Kidney (tissue), 14 donors: Measurements from ENCODE around the gene NR6A1. TPM values are rescaled to one million over a fixed set of nuclear protein-coding genes. Genes with fewer than 3 reads are reported as not detected.
A peak's percentile ranks its signal among the peaks of the same experiment; 100 is the strongest.

Experiments used
- DNase-seq, 5 donors: peaks; one replicate each; pipeline ENCODE4 v3.0.0-alpha.2; 2013 to 2020
- FAIRE-seq: peaks from 2 replicates; lab custom pipeline; 2012; peaks lifted over from hg19 to GRCh38; lab: Jason Lieb, UNC
- H3K27ac ChIP-seq, 2 donors: one replicate each; pipeline ENCODE4 v1.7.0; 2013; ENCODE audit warnings: low read depth in 2 of 2, low read length in 2 of 2, inconsistent platforms in 1 of 2
- H3K27me3 ChIP-seq: one replicate; pipeline ENCODE4 v1.7.1; 2013; ENCODE audit warnings: low read length, inconsistent platforms; ENCODE audit not compliant: control insufficient read depth, insufficient read depth
- H3K36me3 ChIP-seq, 3 donors: one replicate each; pipeline versions ENCODE4 v1.7.0 to v1.7.1; 2013; ENCODE audit warnings: low read length in 3 of 3, control low read depth in 1 of 3, inconsistent platforms in 1 of 3; ENCODE audit not compliant: insufficient read depth in 3 of 3, control insufficient read depth in 2 of 3
- H3K4me1 ChIP-seq, 3 donors: one replicate each; pipeline versions ENCODE4 v1.7.0 to v1.7.1; 2013; ENCODE audit warnings: low read length in 3 of 3, inconsistent platforms in 1 of 3, low read depth in 1 of 3; ENCODE audit not compliant: control insufficient read depth in 2 of 3, insufficient read depth in 2 of 3
- H3K4me3 ChIP-seq, 3 donors: one replicate each; pipeline versions ENCODE4 v1.7.0 to v1.8.1; 2013; ENCODE audit warnings: low read length in 3 of 3, control low read depth in 1 of 3, inconsistent platforms in 1 of 3
- H3K9ac ChIP-seq, 3 donors: one replicate each; pipeline versions ENCODE4 v1.7.0 to v1.7.1; 2013; ENCODE audit warnings: low read length in 3 of 3, control low read depth in 1 of 3, inconsistent platforms in 1 of 3
- H3K9me3 ChIP-seq, 3 donors: one replicate each; pipeline versions ENCODE4 v1.7.0 to v1.7.1; 2013; ENCODE audit warnings: low read length in 3 of 3, control low read depth in 1 of 3, inconsistent platforms in 1 of 3; ENCODE audit not compliant: control insufficient read depth in 2 of 3, insufficient read depth in 1 of 3
- CTCF ChIP-seq: IDR thresholded peaks from 3 replicates; pipeline ENCODE4 v1.5.1; 2012; ENCODE audit warnings: mild to moderate bottlenecking, moderate library complexity, borderline replicate concordance; ENCODE audit not compliant: insufficient read depth; ENCODE audit errors: extremely low read depth
- intact Hi-C: fragments of 100-400 bp; cut with DNase I; formaldehyde crosslinking; loops from one replicate; pipeline ENCODE4 v1.11.1; 2022
- polyA plus RNA-seq: library from polyadenylated mRNA; stranded (reverse); fragments of 350-450 nt; fragmentation: Illumina TruSeq; extraction: RNeasy Lipid Tissue Mini Kit (QIAGEN cat#74804); gene quantifications from one replicate; pipeline ENCODE4 v1.2.3, GENCODE V29; 2014; ENCODE audit warnings: low read depth, low replicate concordance; ENCODE audit not compliant: insufficient read depth
- total RNA-seq: library from RNA; stranded (reverse); fragmentation: NEBNext Ultra II Directional; extraction: Animal tissue kit (Norgen Biotek cat#: 25700); gene quantifications from one replicate; pipeline ENCODE4 v1.2.1, GENCODE V29; 2021
- donor health status: control.
- donor health status: control.
- donor health status: control.
- donor health status: control.
- donor health status: control.
- donor health status: DM: yes; HTN: yes; CAD: no.
- donor health status: Normal renal cell carcinoma (clear cell type).

The NR6A1 gene
- total and polyA plus RNA-seq, 2 donors from 2014 or later: 1.2 to 3.5 TPM

GRCh38 chr9:124477648-124478285 is 293.3 kb downstream of the NR6A1 start:
- intact Hi-C loops: no loop called here
- Histone ChIP-seq H3K36me3 (no peaks in the 10 kb centered on the region), H3K27me3 (peaks cover 11% of the 10 kb centered on the region), H3K9me3 (peaks cover 0 to under 1% (median 0%) of the 10 kb centered on the region in 3 donors), H3K27ac (no peak overlapping the region), H3K4me1 (no peaks in the 10 kb centered on the region), H3K4me3 (no peak overlapping the region), H3K9ac (no peak overlapping the region)
- DNase-seq (peak in 2 of 5 donors; percentile 30 to 33), FAIRE-seq (no peak)
- no peak for TF ChIP-seq CTCF

- FAIRE-seq: no peak
- H3K4me3 ChIP-seq: no peak overlapping the region
These were observed 293.9 kb downstream of the NR6A1 start for GRCh38 chr9:124477211-124477647.

DNA sequence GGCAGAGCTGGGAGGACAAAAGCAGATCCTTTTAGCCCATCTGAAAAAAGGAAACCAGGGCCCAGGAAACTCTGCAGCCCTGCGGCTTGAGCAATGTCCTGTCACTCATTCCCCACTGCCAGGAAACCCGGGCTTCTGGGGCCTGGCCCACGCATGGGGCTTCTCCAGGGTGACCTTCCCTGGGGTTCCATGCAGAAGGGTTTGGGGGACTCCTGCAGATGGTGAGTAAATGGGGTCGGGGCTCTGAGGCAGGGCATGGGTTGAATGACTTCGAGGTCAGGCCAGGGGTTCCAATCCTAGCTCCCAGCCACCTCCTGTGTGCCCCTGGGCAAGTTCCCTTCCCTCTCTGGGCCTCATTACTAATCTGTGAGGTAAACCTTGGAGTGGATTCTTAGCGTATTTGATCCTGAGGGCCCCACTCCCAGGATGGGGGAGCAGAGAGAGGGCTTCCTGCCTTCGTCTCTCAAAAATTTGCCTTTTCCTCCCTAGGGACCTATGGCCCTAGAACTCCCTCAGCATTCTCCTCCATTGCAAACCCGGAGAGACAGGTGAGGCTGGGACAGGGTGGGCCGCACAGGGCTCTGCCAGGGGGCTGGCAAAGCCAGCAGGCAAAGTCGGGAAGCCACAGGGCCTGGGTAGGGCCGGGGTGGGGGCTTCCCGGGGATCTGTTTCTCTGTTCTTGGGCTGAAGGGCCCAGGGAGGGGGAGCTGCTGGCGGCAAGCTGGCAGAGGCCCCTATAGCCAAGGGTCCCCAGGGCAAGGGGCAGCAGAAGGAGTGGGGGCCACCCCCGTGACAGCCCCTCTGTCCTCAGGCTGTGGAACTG is 295.0 kb downstream of the NR6A1 start:
- Histone ChIP-seq H3K9ac (no peak overlapping the region), H3K36me3 (no peaks in the 10 kb centered on the region), H3K27me3 (peaks cover 11% of the 10 kb centered on the region), H3K4me1 (no peaks in the 10 kb centered on the region), H3K9me3 (no peaks in the 10 kb centered on the region), H3K4me3 (no peak overlapping the region), H3K27ac (no peak overlapping the region)
- intact Hi-C loops: no loop called here
- FAIRE-seq (no peak), DNase-seq (no peak)
- no peak for TF ChIP-seq CTCF

More at GRCh38 chr9:124477211-124477647, 293.9 kb downstream of the NR6A1 start:
- no peaks in the 10 kb centered on the region for H3K36me3 ChIP-seq
- H3K27ac ChIP-seq: no peak overlapping the region
- H3K27me3 ChIP-seq: peaks cover 11% of the 10 kb centered on the region
- no peak for TF ChIP-seq CTCF
- intact Hi-C loops: no loop called here
- DNase-seq: no peak
- H3K9ac ChIP-seq: no peak overlapping the region
- H3K4me1 ChIP-seq: no peaks in the 10 kb centered on the region
- H3K9me3 ChIP-seq: no peaks in the 10 kb centered on the region
